ENCODE results near the gene PER1. TPM values are rescaled to one million over a fixed set of nuclear protein-coding genes. Genes with fewer than 3 reads are reported as not detected.
A peak's percentile ranks its signal among the peaks of the same experiment; 100 is the strongest.

The PER1 gene
- total and polyA plus RNA-seq, 9 of the 15 experiments (the other 6 are each of a cell fraction or from before 2014, with no cell fraction given) = 0.13 to 26.0 (median 3.4) TPM

DNA sequence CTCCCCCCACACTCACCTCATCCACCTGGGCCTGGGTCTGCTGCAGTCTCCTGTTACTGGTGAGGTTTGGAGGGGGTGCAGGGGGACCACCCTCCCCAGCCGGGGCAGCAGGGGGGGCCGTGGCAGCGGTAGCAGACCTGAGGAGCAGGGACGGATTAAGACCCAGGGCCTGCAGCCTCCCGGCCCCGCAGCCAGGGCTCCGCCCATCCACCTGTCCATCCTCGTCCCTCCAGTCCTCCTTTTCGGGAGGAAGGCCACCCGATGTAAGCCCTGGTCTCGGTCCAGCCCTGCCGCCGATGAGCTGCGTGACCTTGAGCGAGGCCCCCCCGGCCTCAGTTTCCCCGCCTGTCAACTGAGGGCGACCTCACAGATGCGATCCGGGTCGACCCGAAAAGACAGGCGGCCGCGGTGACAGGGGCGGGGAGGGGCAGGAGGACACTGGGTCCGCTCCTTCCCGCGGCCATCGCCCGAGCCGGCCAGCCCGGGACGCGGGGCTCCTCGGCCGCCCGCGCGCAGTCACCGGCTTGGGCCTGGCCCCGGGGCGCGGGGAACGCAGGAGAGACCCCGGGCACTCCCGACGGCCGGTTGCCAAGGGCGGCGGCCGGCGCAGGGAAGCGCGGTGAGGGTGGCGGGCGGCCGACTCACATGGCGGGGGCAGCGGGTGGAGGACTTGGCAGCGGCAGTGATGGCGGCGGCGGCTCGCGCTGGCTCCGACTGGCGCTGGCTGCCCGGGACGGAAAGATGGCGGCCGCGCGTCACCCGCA is 10.2 kb upstream of the PER1 start, which contains the start of gene VAMP2 (continued):
- TF ChIP-seq RBFOX2 (IDR thresholded peaks at IDR 0.05; ENCODE audit: low read depth, low read length) (peak; percentile 84), BDP1 (IDR thresholded peaks at IDR 0.05; ENCODE audit: insufficient read depth, insufficient read length) (no peak), CHD1 (IDR thresholded peaks at IDR 0.05; ENCODE audit: low read length) (peak; percentile 53), FIP1L1 (IDR thresholded peaks at IDR 0.05; ENCODE audit: low read depth, low read length, poor library complexity, severe bottlenecking) (peak; percentile 44), TOE1 (IDR thresholded peaks at IDR 0.05; ENCODE audit: borderline replicate concordance) (0 out of 2 replicates have a peak, but pooled peaks have one; percentile 15), TOE1 (CRISPR knock-in tag; IDR thresholded peaks at IDR 0.05; ENCODE audit: borderline replicate concordance, low read depth) (no peak), CREB3L1 (IDR thresholded peaks at IDR 0.05; ENCODE audit: borderline replicate concordance, low read depth) (peak; percentile 60; the same call in 1 of the 2 replicates), CXXC5 (CRISPR knock-in tag; IDR thresholded peaks at IDR 0.05) (0 out of 2 replicates have a peak, but pooled peaks have one; percentile 40), THAP7 (CRISPR knock-in tag; IDR thresholded peaks at IDR 0.05) (peak; percentile 58; the same call in 1 of the 2 replicates), CREB1 (IDR thresholded peaks at IDR 0.05) (no peak), CREB1 (CRISPR knock-in tag; IDR thresholded peaks at IDR 0.05) (peak; percentile 38; the same call in 1 of the 2 replicates), NFIC (IDR thresholded peaks at IDR 0.05) (peak; percentile 33; the same call in 1 of the 2 replicates), TAF1 (IDR thresholded peaks at IDR 0.05; ENCODE audit: control insufficient read depth, extremely low read depth, insufficient read depth, low read length, severe bottlenecking) (peak; percentile 70)
- TF ChIP-seq, protein P1, sequence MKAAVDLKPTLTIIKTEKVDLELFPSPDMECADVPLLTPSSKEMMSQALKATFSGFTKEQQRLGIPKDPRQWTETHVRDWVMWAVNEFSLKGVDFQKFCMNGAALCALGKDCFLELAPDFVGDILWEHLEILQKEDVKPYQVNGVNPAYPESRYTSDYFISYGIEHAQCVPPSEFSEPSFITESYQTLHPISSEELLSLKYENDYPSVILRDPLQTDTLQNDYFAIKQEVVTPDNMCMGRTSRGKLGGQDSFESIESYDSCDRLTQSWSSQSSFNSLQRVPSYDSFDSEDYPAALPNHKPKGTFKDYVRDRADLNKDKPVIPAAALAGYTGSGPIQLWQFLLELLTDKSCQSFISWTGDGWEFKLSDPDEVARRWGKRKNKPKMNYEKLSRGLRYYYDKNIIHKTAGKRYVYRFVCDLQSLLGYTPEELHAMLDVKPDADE (conservative IDR thresholded peaks at IDR 0.05; ENCODE audit: control insufficient read depth, low read depth, low read length) = peak; percentile 53; the same call in 1 of the 2 replicates

Data from K562 (cell line).